WERI-Rb-1 (cell line): ENCODE data around the gene SMS.

Experiments used
- DNase-seq: peaks from one replicate; pipeline ENCODE4 v3.0.0-alpha.2; 2020
- H3K27ac ChIP-seq: fragments of 250-450 bp; sonication (Bioruptor Pico); 2 replicates; pipeline ENCODE4 v1.5.1; 2020; ENCODE audit warnings: mild to moderate bottlenecking, moderate library complexity
- H3K27me3 ChIP-seq: fragments of 250-450 bp; sonication (Bioruptor Pico); 2 replicates; pipeline ENCODE4 v1.5.1; 2021; ENCODE audit warnings: mild to moderate bottlenecking, low read depth, moderate library complexity; ENCODE audit not compliant: insufficient read depth, severe bottlenecking
- H3K36me3 ChIP-seq: fragments of 250-450 bp; sonication (Bioruptor Pico); 2 replicates; pipeline ENCODE4 v1.5.1; 2020; ENCODE audit warnings: mild to moderate bottlenecking, moderate library complexity
- H3K4me3 ChIP-seq: 2 replicates; pipeline ENCODE4 v1.5.1; 2011; ENCODE audit warnings: low read depth, mild to moderate bottlenecking, control low read depth, low read length
- H3K9me3 ChIP-seq: fragments of 250-450 bp; sonication (Bioruptor Pico); 2 replicates; pipeline ENCODE4 v1.5.1; 2021; ENCODE audit warnings: mild to moderate bottlenecking, moderate library complexity; ENCODE audit not compliant: severe bottlenecking
- TF ChIP-seq, protein P1 (sequence below): IDR thresholded peaks from 2 replicates; pipeline ENCODE4 v1.5.1; 2011; ENCODE audit warnings: low read depth, mild to moderate bottlenecking, control low read depth, inconsistent platforms, low read length

The SMS gene

DNA sequence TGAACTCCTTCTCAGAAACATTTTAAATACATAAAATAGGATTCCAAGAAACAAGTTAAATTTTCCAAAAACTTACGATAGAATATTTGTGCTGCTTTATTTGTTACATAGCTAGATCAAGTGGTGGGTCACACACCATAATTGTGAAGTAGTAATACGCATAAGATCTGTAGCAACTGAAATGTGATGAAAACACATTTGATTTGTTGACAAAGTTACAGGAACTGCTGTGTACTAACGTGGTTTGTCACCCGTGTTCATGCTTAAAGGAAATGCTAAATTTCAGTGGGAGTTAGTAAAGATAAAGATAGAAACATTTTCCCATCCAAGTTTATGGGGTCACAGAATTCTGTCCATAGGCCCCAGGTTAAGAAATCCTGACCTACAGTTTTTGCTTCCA is 57.5 kb downstream of the SMS start:
- no peak for DNase-seq
- TF ChIP-seq, protein P1, sequence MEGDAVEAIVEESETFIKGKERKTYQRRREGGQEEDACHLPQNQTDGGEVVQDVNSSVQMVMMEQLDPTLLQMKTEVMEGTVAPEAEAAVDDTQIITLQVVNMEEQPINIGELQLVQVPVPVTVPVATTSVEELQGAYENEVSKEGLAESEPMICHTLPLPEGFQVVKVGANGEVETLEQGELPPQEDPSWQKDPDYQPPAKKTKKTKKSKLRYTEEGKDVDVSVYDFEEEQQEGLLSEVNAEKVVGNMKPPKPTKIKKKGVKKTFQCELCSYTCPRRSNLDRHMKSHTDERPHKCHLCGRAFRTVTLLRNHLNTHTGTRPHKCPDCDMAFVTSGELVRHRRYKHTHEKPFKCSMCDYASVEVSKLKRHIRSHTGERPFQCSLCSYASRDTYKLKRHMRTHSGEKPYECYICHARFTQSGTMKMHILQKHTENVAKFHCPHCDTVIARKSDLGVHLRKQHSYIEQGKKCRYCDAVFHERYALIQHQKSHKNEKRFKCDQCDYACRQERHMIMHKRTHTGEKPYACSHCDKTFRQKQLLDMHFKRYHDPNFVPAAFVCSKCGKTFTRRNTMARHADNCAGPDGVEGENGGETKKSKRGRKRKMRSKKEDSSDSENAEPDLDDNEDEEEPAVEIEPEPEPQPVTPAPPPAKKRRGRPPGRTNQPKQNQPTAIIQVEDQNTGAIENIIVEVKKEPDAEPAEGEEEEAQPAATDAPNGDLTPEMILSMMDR: no peak
- no peak overlapping the region for H3K4me3 ChIP-seq
- no peak overlapping the region for H3K27ac ChIP-seq
- no peaks in the 10 kb centered on the region for H3K9me3 ChIP-seq
- H3K36me3 ChIP-seq: peaks cover 3% of the 10 kb centered on the region
- H3K27me3 ChIP-seq: no peaks in the 10 kb centered on the region

DNA sequence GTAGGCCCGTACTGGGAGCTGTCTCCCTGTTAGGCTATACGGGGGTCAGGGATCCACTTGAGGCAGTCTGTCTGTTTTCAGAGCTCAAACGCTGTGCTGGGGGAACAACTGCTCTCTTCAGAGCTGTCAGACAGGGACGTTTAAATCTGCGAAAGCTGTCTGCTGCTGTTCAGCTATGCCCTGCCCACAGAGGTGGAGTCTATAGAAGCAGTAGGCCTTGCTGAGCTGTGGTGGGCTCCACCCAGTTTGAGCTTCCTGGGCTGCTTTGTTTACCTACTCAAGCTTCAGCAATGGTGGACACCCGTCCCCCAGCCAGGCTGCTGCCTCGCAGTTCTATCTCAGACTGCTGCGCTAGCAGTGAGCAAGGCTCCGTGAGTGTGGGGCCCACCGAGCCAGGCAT is 64.4 kb downstream of the SMS start:
- H3K9me3 ChIP-seq: peaks cover 2% of the 10 kb centered on the region
- no peak overlapping the region for H3K27ac ChIP-seq
- no peaks in the 10 kb centered on the region for H3K36me3 ChIP-seq
- DNase-seq: no peak
- H3K4me3 ChIP-seq: no peak overlapping the region
- H3K27me3 ChIP-seq: no peaks in the 10 kb centered on the region
- TF ChIP-seq, protein P1: no peak

DNA sequence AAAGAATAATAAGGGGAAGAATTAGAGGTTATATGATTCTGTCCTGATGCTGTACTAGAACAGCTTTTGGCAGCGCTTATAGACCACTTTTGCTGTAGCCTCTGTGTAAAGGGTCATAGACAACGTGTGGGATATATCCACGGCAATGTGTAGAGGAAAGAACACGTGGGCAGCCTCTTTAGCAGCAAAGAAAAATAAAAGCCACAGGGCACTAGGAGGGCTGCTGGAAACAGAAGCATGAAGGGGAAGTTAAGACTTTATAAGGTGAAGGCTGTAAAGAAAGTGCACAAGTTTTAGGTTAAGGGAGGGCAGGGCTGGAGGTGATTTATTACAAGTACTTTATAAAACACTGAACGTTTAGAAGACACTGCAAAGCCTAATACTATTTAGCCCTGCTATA is 71.5 kb downstream of the SMS start:
- H3K4me3 ChIP-seq: no peak overlapping the region
- TF ChIP-seq, protein P1: no peak
- H3K27me3 ChIP-seq: no peaks in the 10 kb centered on the region
- H3K36me3 ChIP-seq: no peaks in the 10 kb centered on the region
- no peak for DNase-seq
- peaks cover 2% of the 10 kb centered on the region for H3K9me3 ChIP-seq
- H3K27ac ChIP-seq: no peak overlapping the region

DNA sequence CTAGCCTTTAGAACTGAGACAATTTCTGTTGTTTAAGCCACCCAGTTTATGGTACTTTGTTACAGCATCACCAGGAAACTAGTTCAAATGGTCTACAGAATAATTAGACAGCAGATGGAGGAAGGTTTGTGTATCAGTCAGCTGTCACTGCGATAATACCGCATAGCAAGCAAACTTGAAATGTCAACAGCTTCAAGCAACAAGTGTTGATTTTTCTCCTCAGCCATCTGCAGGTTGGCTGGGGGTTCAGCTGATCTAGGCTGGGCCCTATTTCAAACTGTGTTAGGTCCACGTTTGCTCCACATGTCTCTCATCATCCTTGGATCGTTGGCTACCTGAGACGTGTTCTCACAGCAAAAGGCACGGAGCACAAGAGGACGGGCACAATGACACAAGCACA is 72.4 kb downstream of the SMS start:
- Histone ChIP-seq H3K9me3 (peaks cover 2% of the 10 kb centered on the region), H3K27me3 (no peaks in the 10 kb centered on the region), H3K27ac (no peak overlapping the region), H3K36me3 (no peaks in the 10 kb centered on the region), H3K4me3 (no peak overlapping the region)
- TF ChIP-seq, protein P1: no peak
- no peak for DNase-seq

DNA sequence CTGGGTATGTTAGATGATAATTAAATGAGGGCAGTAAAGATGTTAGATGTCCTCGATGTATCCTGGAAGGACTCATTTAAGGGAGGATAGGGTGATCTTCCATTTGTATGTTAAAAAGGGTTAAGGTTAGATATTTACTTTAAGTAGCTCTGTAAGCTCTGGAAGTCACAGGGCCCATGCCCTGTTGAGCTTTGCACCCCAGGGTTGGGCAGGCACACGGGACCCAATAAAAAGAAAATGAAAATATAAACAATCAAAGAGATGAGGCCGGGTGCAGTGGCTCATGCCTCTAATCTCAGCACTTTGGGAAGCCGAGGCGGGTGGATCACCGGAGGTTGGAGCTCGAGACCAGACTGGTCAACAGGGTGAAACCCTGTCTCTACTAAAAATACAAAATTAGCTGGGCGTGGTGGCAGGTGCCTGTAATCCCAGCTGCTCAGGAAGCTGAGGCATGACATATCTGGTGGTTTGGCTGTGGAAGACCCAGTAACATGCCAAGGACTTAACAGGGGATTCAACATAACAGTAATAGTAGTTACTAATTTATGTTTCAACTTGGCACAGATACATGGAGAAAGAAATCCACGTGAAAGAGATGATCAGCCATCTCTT is 74.7 kb downstream of the SMS start:
- Histone ChIP-seq H3K4me3 (no peak overlapping the region), H3K9me3 (no peaks in the 10 kb centered on the region), H3K27ac (no peak overlapping the region), H3K27me3 (no peaks in the 10 kb centered on the region), H3K36me3 (no peaks in the 10 kb centered on the region)
- TF ChIP-seq, protein P1: no peak
- no peak for DNase-seq

DNA sequence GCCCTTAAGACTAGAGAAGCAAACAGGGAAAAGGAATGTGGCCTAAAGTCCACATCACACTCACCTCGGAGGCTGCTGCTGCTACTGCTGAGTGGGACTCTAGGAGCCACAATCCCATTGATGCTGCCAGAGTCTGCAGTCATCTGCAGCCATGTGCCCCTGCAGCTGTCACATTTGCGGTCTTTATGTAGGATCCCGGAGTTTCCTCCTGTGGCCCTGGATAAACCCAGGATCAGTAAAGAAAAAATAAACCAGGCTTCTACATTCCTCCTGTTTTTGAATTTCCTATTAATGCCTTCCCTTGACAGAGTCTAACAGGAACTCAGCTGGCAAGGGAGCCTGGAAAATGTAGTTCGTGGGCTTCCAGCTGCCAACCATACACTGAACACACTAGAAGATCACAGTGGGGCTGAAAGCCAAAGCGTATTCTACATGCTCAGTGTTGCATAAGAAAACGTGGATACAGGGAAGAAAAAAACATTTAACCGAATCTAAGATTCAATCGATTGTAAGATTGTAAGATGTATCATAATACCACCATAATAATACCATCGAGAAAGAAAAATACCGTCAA is 81.3 kb downstream of the SMS start:
- H3K27me3 ChIP-seq: no peaks in the 10 kb centered on the region
- TF ChIP-seq, protein P1: no peak
- no peak for DNase-seq
- H3K4me3 ChIP-seq: no peak overlapping the region
- no peaks in the 10 kb centered on the region for H3K9me3 ChIP-seq
- no peak overlapping the region for H3K27ac ChIP-seq
- no peaks in the 10 kb centered on the region for H3K36me3 ChIP-seq
